NOMO-1 (cell line): Measurements from ENCODE around the gene RAET1G.
"Not testable (repeated sequence)": the region's sequence is repeated elsewhere in the genome, so short reads cannot be mapped to it uniquely, and the experiment has no call there.

Source experiments
- DNase-seq, 2 experiments: peaks; one replicate each; lab custom pipeline; 2025; ENCODE audit not compliant: unreplicated experiment in 2 of 2; lab: John Stamatoyannopoulos, UW

The RAET1G gene

GRCh38 chr6:149935246-149935645, 12.3 kb upstream of the RAET1G start:
- no peak for DNase-seq

DNA sequence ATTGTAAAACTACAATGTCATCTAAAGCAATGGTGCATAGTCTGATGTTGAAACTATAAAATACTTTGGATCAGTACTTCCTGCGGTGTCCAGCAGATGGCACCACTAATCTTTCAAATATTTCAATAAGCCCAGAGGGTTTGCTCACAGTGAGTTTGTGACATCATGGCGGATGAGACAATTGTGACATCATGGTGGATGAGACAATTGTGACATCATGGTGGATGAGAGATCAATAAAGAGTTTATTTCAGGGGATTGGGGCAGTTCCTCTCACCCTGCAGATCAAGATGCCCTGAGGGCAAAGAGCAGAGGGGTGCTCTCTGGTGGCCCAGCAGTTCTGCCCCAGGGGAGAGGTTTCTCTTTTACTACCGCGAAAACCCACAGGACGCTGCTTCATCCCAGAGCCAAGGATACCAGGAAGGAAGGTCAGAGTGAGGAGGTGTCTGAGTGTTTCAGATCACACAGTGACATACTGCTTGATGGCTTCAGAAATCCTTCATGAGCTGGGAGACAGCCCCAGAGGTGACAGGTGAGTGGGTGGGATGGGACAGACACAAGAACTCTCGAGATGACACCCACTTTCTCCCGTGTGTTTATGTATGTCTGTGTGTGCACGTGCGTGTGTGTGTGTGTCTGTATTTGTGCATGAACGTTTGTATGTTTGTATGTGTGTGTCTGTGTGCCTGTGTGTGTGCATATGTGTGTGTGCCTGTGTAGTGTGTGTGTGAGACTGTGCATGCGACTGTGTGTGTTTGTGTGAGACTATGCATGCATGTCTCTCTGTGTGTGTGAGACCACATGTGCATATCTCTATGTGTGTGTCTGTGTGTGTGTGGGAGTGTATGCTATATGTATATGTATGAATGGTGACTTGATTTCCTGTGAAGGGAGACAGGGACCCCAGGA, 11.6 kb upstream of the RAET1G start:
- peak; percentile 29 to 63 for DNase-seq

DNA sequence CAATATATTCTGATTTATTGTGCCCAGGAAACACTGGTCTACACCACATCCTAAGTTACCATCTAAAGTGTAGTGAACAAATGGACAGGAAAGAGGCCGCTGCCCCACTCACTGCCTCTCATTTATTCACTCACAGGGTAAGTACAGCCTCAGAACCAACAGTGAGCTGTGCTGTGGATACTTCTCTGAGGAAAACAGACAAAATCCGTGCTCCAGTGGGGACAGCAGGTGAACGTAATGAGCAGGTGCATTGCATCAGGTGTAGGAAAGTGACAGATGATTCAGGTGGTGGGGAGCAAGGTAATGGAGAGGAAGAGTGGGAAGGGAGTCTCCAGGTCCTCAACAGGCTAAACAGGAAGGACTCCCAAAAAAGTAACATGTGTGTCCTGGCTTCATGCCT, 10.5 kb upstream of the RAET1G start:
- no peak for DNase-seq

- no peak for DNase-seq
These were observed 10.1 kb upstream of the RAET1G start for GRCh38 chr6:149933036-149933435.

DNA sequence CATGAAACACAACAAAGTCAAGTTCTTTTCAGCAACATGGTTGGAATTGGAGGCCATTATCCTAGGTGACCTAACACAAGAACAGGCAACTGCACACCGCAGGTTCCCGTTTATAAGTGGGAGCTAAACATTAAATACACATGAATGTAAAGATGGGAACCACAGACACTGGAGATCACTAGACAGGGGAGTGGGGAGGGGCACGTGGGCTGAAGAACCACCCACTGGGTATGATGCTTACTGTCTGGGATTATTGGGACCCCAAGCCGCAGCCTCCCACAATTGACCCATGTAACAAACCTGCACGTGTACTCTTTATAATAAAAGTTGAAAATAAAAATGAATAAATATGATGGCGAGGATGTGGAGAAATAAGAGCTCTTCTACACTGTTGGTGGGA, 8.6 kb upstream of the RAET1G start:
- DNase-seq: no peak

DNA sequence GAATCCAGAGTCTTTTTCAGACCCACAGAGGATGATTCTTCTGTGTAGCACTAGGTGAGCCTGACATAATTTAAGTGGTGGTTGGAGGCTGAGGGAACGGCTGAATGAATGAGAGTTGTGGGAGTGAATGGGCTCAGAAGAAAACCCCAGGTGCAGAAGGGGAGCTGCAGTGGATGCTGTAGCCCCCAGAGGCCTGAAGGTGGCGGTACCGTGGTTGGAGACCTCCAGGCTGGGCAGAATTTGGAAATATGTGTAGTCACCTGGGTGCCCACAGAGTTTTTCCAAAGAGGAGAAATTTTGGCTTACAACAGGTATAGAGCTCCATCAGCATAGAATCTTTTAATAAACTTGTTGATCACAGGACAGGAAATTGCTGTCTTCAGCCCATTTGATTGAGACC, 6.5 kb upstream of the RAET1G start:
- DNase-seq: no peak

DNA sequence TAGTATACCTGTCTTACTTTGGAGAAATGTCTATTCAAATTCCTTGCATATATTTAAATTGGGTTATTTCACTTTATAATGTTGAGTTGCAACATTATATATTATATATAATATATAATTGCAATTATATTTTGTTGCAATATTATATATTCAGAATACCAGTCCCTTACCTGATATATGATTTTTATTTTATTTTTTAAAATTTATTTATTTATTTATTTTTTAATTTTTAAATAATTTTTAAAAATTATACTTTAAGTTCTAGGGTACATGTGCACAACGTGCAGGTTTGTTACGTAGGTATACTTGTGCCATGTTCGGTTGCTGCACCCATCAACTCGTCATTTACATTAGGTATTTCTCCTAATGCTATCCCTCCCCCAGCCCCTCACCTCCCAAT, 4.1 kb upstream of the RAET1G start:
- not testable (repeated sequence) for DNase-seq

- DNase-seq: peak; percentile 47 to 58
These were observed 3.3 kb upstream of the RAET1G start for GRCh38 chr6:149925974-149926777.

GRCh38 chr6:149925253-149925973, 2.5 kb upstream of the RAET1G start:
- peak in 1 of 2 experiments; percentile 10 for DNase-seq

- no peak for DNase-seq
These were observed 2.0 kb upstream of the RAET1G start for GRCh38 chr6:149924933-149925252.

DNA sequence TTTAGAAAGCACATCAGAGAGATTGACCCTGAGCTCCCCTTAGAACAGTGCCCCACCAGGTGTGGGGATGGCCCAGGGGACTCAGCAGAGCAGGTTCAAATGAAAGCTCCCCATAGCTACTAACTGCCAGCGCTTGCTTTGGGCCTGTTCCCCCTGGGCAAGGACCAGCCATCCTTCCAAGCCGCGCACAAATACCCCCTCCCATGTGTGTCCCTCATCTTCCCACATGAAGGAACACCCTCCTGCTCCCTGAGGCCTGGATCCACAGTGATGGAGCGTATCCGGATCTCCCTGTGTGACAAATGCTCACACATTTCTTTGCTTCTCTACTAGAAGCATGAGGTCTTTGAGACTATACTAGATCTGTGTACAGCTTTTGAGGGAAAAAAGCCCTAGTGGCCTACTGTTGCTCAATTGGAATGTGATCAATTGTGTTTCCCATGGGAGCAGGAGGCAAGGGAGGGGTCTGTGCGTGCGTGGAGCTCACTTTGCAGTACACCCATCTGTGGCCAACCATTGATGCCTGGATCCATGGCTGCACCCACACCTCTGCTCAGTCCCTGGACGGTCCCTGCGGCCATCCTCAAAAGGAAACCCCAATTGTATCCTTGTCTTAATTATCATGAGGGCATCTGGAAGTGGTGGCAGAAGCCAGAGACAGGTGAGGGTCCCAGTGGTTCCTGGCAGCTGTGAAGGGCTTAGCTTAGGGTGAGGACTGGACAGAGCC, 1.4 kb upstream of the RAET1G start:
- DNase-seq: no peak

- no peak for DNase-seq
These were observed 536 bp upstream of the RAET1G start for GRCh38 chr6:149923327-149923986.

DNA sequence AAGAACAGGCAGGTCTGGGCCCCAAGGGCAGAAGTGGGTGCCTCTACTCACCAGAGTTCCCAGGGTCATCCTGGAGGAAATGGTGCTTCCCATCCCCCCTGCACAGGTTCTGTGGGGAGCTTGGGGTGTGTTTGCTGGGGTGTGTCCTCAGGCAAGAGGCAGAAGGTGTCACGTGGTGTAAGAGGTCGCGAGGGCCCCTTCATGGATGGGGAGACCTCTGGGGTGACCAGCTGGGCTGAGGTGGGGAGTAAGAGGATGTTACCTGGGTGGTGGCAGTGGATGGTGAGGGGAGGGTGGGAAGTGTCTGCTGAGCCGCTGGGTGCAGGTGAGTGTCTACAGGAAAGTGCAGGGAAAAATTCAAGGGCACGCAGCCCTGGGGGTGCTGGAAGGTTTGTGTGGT, 830 bp downstream of the RAET1G start:
- not testable (repeated sequence) for DNase-seq

GRCh38 chr6:149921361-149921760, 1.6 kb downstream of the RAET1G start:
- no peak for DNase-seq

DNA sequence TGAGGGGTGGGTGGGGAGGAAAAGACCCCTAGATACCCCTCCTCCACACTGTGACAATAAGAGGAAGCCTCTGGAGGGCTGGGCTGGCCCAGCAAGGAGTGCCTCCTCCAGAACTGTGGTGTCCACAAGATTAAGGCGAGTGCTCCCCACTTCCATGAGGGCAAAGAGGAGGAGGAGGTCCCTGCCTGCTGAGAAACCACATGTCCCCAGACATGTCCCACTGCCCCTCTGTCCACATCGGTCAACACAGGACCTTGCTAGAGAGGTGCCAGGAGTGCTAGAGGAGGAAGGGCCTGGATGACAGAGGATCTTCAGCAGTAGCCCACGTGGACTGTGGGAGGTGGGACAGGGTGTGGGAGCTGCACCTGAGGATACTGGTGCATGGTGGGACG, 3.1 kb downstream of the RAET1G start:
- no peak for DNase-seq

GRCh38 chr6:149919126-149919833, 3.6 kb downstream of the RAET1G start:
- not testable (repeated sequence) for DNase-seq

GRCh38 chr6:149918151-149918905, 4.6 kb downstream of the RAET1G start:
- DNase-seq: no peak

DNA sequence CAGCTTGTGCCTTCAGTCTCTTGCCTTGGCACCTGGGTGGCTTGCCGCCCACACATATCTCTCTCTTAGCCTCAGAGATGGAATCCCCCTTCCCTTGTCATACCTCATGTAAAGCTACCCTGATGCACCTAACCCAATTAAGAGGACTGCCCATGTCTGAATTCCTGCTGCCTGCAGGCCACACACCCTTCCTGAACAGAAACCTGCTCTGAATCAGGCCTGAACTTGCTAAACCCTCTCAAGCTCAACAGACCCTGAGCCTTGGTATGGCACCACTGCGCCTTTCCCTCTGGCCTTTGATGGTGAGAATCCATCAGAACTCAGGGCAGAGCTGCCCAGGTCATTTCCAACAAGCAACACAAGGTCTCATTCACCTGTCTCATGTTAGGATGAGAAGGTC, 5.2 kb downstream of the RAET1G start:
- DNase-seq: no peak
